Skeletal muscle satellite cell (primary cell): ENCODE measurements around the gene SNCB. TPM values are rescaled to one million over a fixed set of nuclear protein-coding genes. Genes with fewer than 3 reads are reported as not detected.

Source experiments
- H3K27me3 ChIP-seq: 2 replicates; pipeline ENCODE4 v1.7.0; 2013; ENCODE audit warnings: low read length; ENCODE audit not compliant: control insufficient read depth, insufficient read depth
- H3K36me3 ChIP-seq: 2 replicates; pipeline ENCODE4 v1.7.0; 2013; ENCODE audit warnings: mild to moderate bottlenecking, control low read depth, low read length; ENCODE audit not compliant: insufficient read depth
- H3K4me1 ChIP-seq: 2 replicates; pipeline ENCODE4 v1.7.0; 2013; ENCODE audit warnings: low read length; ENCODE audit not compliant: control insufficient read depth, insufficient read depth
- H3K4me2 ChIP-seq: 2 replicates; pipeline ENCODE4 v1.7.0; 2013; ENCODE audit warnings: mild to moderate bottlenecking, low read length
- H3K4me3 ChIP-seq: 2 replicates; pipeline ENCODE4 v1.7.0; 2013; ENCODE audit warnings: low read length
- H3K9ac ChIP-seq: 2 replicates; pipeline ENCODE4 v1.7.0; 2013; ENCODE audit warnings: mild to moderate bottlenecking, low read depth, low read length, moderate library complexity
- H3K9me3 ChIP-seq: replicated peaks from 2 replicates; pipeline ENCODE4 v1.7.0; 2013; ENCODE audit warnings: mild to moderate bottlenecking, control low read depth, low read length
- small RNA-seq: library from RNA; depleted of rRNA; stranded (forward); fragments of <200 nt; gene quantifications from one replicate; pipeline ENCODE3, GENCODE V24; 2012

SNCB gene

DNA sequence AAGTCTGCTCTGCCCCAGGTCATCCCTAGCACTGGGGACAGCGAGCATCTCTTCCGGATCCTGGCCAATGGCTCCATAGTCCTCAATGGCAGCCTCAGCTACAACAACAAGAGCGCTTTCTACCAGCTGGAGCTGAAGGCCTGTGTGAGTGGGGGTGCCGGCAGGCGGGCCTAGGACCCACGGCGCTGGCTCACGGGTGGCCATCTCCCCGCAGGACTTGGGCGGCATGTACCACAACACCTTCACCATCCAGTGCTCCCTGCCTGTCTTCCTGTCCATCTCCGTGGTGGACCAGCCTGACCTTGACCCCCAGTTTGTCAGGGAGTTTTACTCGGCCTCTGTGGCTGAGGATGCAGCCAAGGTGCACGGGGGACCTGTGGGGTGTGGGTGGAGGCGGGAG is 55.3 kb downstream of the SNCB start:
- H3K9ac ChIP-seq = no peak overlapping the region
- H3K4me2 ChIP-seq = no peak overlapping the region
- no peak overlapping the region for H3K4me3 ChIP-seq
- peaks cover 4% of the 10 kb centered on the region for H3K27me3 ChIP-seq
- H3K36me3 ChIP-seq = no peaks in the 10 kb centered on the region
- no peaks in the 10 kb centered on the region for H3K9me3 ChIP-seq
- H3K4me1 ChIP-seq = no peaks in the 10 kb centered on the region

DNA sequence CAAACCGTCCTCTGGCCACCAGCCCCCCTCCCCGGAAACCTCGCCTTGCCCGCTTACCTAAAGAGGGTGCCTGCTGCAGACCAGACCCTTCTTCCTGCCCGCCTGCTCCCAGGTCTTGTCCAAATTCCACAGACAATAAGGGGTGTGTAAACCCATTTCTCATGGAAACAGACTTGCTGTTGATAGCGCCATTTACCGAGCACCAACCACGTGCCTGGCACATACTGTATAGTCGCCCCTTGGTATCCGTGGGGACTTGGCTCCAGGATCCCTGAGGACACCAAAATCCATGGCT is 56.1 kb downstream of the SNCB start:
- Histone ChIP-seq H3K4me2 (no peak overlapping the region), H3K36me3 (no peaks in the 10 kb centered on the region), H3K9ac (no peak overlapping the region), H3K4me3 (no peak overlapping the region), H3K4me1 (no peaks in the 10 kb centered on the region), H3K27me3 (peaks cover 4% of the 10 kb centered on the region), H3K9me3 (no peaks in the 10 kb centered on the region)

DNA sequence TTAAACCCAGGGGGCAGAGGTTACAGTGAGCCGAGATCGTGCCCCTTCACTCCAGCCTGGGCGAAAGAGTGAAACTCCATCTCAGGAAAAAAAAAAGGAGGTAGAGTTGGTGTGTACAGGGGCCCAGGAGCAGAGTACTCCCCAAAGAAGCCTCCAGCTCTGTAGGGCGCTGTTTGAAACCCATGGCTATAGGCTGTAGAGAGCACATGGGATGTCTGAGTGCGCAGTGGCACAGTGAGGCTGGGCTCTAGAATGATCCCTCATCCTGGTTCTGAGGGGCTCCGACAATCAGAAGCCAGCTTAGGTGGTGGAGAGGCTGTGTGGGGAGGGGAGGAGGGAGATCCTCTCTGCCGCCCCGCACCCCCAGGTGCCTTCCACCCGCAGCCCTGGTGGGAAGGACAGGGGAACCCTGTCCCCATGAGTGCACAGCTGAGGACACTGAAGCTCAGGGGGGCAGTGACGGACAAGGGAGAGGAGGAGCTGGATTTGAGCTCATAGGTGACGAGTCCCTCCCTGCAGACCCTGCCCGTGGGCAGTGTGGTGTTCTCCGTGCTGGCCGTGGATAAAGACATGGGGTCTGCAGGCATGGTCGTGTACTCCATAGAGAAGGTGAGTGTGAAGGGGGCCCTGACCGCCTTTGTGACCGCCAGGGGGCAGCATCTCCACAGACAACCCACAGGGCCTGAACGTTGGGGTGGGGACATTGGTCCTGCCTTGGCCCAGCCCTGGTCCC is 56.6 kb downstream of the SNCB start:
- peaks cover 5% of the 10 kb centered on the region for H3K27me3 ChIP-seq
- no peak overlapping the region for H3K4me3 ChIP-seq
- no peak overlapping the region for H3K9ac ChIP-seq
- H3K36me3 ChIP-seq = no peaks in the 10 kb centered on the region
- H3K4me2 ChIP-seq = no peak overlapping the region
- H3K4me1 ChIP-seq = no peaks in the 10 kb centered on the region
- H3K9me3 ChIP-seq = no peaks in the 10 kb centered on the region

Small RNAs within 50 kb of the gene (small RNA-seq; reads per million reads assigned to genes)
- gene MIR4281 = not detected
